CD8-positive, alpha-beta memory T cell (primary cell): ENCODE results near the gene ZNF787. TPM values are rescaled to one million over a fixed set of nuclear protein-coding genes. Genes with fewer than 3 reads are reported as not detected.

ENCODE experiments used
- CTCF ChIA-PET: fragments of 350-600 bp; sonication (Branson Sonifier 250); formaldehyde crosslinking; loops from one replicate; lab custom pipeline; 2021; ENCODE audit warnings: antibody characterized with exemption; lab: Charles Lee
- POLR2A ChIA-PET: fragments of 350-600 bp; sonication (Branson Sonifier 250); formaldehyde crosslinking; loops from one replicate; lab custom pipeline; 2021; ENCODE audit warnings: antibody characterized with exemption; lab: Charles Lee
- DNase-seq, 5 donors: peaks; one replicate each; pipeline versions ENCODE4 v3.0.0 to v3.0.0-alpha.2; 2020 to 2022; ENCODE audit warnings: mixed read lengths in 1 of 5
- H3K27ac ChIP-seq: one replicate; pipeline ENCODE4 v1.7.0; 2013; ENCODE audit warnings: low read depth, mild to moderate bottlenecking, low read length, moderate library complexity
- H3K27me3 ChIP-seq: 2 replicates; pipeline ENCODE4 v1.7.0; 2013; ENCODE audit warnings: low read length, mild to moderate bottlenecking; ENCODE audit not compliant: insufficient read depth, poor library complexity, severe bottlenecking
- H3K36me3 ChIP-seq: 2 replicates; pipeline ENCODE4 v1.7.0; 2013; ENCODE audit warnings: mild to moderate bottlenecking, low read length, moderate library complexity; ENCODE audit not compliant: insufficient read depth
- H3K4me1 ChIP-seq: 2 replicates; pipeline ENCODE4 v1.7.0; 2013; ENCODE audit warnings: mild to moderate bottlenecking, low read length, moderate library complexity; ENCODE audit not compliant: insufficient read depth
- H3K4me3 ChIP-seq: 2 replicates; pipeline ENCODE4 v1.7.0; 2013; ENCODE audit warnings: mild to moderate bottlenecking, low read length
- H3K9me3 ChIP-seq: 2 replicates; pipeline ENCODE4 v1.7.0; 2013; ENCODE audit warnings: mild to moderate bottlenecking, low read length
- H3K27ac Mint-ChIP-seq, 8 donors: one replicate each; pipeline ENCODE4 v1.8.0; 2020 to 2021; ENCODE audit warnings: mixed read lengths in 8 of 8, mild to moderate bottlenecking in 6 of 8, inconsistent platforms in 3 of 8, moderate library complexity in 3 of 8
- H3K27me3 Mint-ChIP-seq, 2 donors: one replicate each; pipeline ENCODE4 v1.8.0; 2020 to 2021; ENCODE audit warnings: mixed read lengths in 2 of 2, mild to moderate bottlenecking in 1 of 2, moderate library complexity in 1 of 2
- H3K36me3 Mint-ChIP-seq, 3 donors: one replicate each; pipeline ENCODE4 v1.8.0; 2020 to 2021; ENCODE audit warnings: mixed read lengths in 3 of 3, inconsistent platforms in 1 of 3, mild to moderate bottlenecking in 1 of 3
- H3K4me1 Mint-ChIP-seq, 3 donors: one replicate each; pipeline ENCODE4 v1.8.0; 2020 to 2021; ENCODE audit warnings: mixed read lengths in 3 of 3, inconsistent platforms in 1 of 3, mild to moderate bottlenecking in 1 of 3
- H3K4me3 Mint-ChIP-seq, 7 donors: one replicate each; pipeline ENCODE4 v1.8.0; 2020 to 2021; ENCODE audit warnings: mixed read lengths in 7 of 7, mild to moderate bottlenecking in 6 of 7, moderate library complexity in 4 of 7, inconsistent platforms in 2 of 7
- H3K9me3 Mint-ChIP-seq, 5 donors: one replicate each; pipeline ENCODE4 v1.8.0; 2020 to 2022; ENCODE audit warnings: mixed read lengths in 5 of 5, mild to moderate bottlenecking in 3 of 5, moderate library complexity in 2 of 5, inconsistent platforms in 1 of 5
- polyA plus RNA-seq: library from polyadenylated mRNA; unstranded; fragments of 300-500 nt; fragmentation: Illumina TruSeq; gene quantifications from one replicate; pipeline ENCODE4 v1.2.3, GENCODE V29; 2021
- total RNA-seq, 2 experiments: library from RNA; stranded (reverse); gene quantifications; one replicate each; pipeline ENCODE4 v1.2.3, GENCODE V29; 2021

The ZNF787 gene
- total and polyA plus RNA-seq, 3 experiments from 2014 or later = 2.8 to 38.7 (median 34.7) TPM

DNA sequence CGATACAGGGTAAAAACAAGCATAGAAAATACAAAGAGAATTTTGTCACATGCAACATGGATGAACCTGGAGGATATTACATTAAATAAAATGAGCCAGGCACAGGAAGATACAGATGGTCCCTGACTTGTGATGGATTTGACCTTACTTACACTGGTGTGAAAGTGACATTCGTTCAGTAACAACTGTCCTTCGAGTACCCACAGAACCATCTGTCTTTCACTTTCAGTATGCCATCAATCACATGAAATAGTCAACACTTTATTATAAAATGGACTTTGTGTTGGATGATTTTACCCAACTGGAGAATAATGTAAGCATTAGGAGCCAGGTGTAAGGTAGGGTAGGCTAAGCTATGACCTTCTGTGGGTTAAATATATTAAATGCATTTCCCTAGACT lies 51.5 kb downstream of the ZNF787 start:
- Histone ChIP-seq H3K9me3 (no peaks in the 10 kb centered on the region), H3K4me1 (peaks cover 10% of the 10 kb centered on the region), H3K4me3 (no peak overlapping the region), H3K27ac (no peak overlapping the region), H3K36me3 (no peaks in the 10 kb centered on the region), H3K27me3 (no peaks in the 10 kb centered on the region)
- Mint-ChIP-seq H3K27ac (no peak overlapping the region), H3K36me3 (no peaks in the 10 kb centered on the region), H3K27me3 (peaks cover 10% of the 10 kb centered on the region in 2 donors), H3K9me3 (no peaks in the 10 kb centered on the region), H3K4me3 (no peak overlapping the region), H3K4me1 (peaks cover 11 to 14% (median 14%) of the 10 kb centered on the region in 3 donors)
- CTCF ChIA-PET = no interaction called here
- no peak for DNase-seq
- POLR2A ChIA-PET = no interaction called here

DNA sequence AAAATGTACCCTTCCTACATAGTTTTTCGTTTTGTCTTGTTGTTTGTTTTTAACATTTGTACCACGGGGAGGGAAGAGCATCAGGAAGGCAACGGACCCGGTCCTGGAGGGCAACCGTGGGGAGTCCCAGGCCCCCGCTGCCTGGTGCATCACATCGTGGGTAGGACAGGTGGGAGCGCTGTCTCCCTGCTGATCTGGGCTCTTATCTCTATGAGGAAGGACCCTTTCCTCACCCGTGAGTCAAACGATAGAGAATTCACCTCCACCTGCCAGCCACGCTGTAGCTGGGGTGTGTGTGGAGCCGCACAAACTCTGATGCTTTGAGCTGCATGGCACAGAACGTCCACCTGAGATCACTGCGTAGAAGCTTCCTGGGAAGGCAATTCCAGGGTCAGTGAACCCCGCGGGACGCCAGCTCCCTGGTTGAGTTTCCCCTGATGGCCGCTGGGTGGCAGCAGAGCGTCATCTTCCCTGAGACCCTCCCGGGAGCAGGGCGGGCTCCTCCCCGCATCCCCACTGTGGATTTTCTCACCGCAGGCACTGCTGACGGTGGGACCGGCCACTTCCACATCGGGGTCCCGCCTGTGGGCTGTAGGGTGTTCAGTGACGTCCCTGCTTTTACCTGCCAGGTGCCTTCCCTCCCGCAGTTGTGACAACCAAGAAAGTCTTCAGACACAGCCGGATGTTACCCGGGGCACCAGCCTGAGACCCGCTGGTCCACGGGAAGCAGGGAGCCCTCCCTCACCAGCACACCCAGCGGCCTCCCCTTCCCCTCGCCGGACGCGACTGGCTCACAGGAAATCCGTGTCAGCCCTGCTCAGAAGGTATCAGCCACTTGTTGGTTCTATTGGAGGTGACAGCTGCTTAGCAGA lies 54.7 kb downstream of the ZNF787 start:
- Mint-ChIP-seq H3K36me3 (no peaks in the 10 kb centered on the region), H3K27ac (peak overlapping the region in 2 of 8 donors; percentile 38 to 64), H3K4me3 (peak overlapping the region; percentile 46 to 84 (median 67)), H3K9me3 (no peaks in the 10 kb centered on the region), H3K4me1 (peaks cover 11 to 14% (median 14%) of the 10 kb centered on the region in 3 donors), H3K27me3 (peaks cover 18 to 37% of the 10 kb centered on the region in 2 donors)
- peaks cover 10% of the 10 kb centered on the region for H3K4me1 ChIP-seq
- H3K27ac ChIP-seq = no peak overlapping the region
- H3K27me3 ChIP-seq = no peaks in the 10 kb centered on the region
- H3K4me3 ChIP-seq = peak overlapping the region; percentile 28
- H3K9me3 ChIP-seq = no peaks in the 10 kb centered on the region
- ChIA-PET CTCF (interaction anchor here (0.7 to 2.2 kb wide), 16 partner anchors 10 to 282 kb away, joined by 3 to 12 read pairs (median 4); partner anchors contain the start of gene ZSCAN5A), POLR2A (no interaction called here)
- H3K36me3 ChIP-seq = no peaks in the 10 kb centered on the region
- peak; percentile 50 to 72 (median 54) for DNase-seq

DNA sequence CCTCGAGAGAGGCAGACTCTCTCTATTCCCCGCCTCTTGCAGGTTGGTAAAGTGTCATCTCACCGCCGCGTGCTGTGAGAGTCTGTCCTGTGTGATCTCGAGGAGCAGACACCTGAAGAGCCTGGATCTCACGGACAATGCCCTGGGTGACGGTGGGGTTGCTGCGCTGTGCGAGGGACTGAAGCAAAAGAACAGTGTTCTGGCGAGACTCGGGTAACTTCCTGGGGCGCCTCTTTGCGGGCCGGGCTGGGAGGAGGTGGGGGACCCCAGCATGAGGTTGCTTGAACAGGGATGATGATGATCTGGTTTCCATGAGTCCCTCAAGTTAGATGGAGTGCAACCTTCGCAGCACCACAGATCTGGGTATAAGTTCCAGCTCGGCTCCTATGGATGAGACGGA lies 67.5 kb downstream of the ZNF787 start:
- CTCF ChIA-PET = no interaction called here
- H3K27me3 ChIP-seq = peaks cover 7% of the 10 kb centered on the region
- H3K9me3 Mint-ChIP-seq = peaks cover 0 to 8% (median 5%) of the 10 kb centered on the region in 5 donors

More for the DNA sequence above, 67.5 kb downstream of the ZNF787 start:
- Histone ChIP-seq H3K4me3 (no peak overlapping the region), H3K36me3 (no peaks in the 10 kb centered on the region), H3K27ac (no peak overlapping the region), H3K4me1 (no peaks in the 10 kb centered on the region), H3K9me3 (no peaks in the 10 kb centered on the region)
- POLR2A ChIA-PET = no interaction called here
- no peak overlapping the region for H3K4me3 Mint-ChIP-seq
- no peaks in the 10 kb centered on the region for H3K4me1 Mint-ChIP-seq
- H3K36me3 Mint-ChIP-seq = peaks cover 0 to 3% (median 0%) of the 10 kb centered on the region in 3 donors
- H3K27ac Mint-ChIP-seq = no peak overlapping the region
- no peak for DNase-seq
- peaks cover 8 to 23% of the 10 kb centered on the region in 2 donors for H3K27me3 Mint-ChIP-seq

Other genes with a start within 250 kb of the ZNF787 start
- gene NLRP13, start 189.0 kb downstream of the ZNF787 start, total RNA-seq = not detected
- not detected for gene NLRP13, start 189.0 kb downstream of the ZNF787 start, polyA plus RNA-seq
- not detected for gene NLRP8, start 173.5 kb downstream of the ZNF787 start, total RNA-seq
- not detected for gene NLRP8, start 173.5 kb downstream of the ZNF787 start, polyA plus RNA-seq
- not detected for gene NLRP5, start 134.5 kb downstream of the ZNF787 start, total RNA-seq
- not detected for gene NLRP5, start 134.5 kb downstream of the ZNF787 start, polyA plus RNA-seq
- gene ZNF444, start 20.0 kb upstream of the ZNF787 start, total RNA-seq = 10 to 100 TPM; 24.9 to 26.7 TPM
- 19.7 TPM for gene ZNF444, start 20.0 kb upstream of the ZNF787 start, polyA plus RNA-seq
- gene GALP, start 54.7 kb upstream of the ZNF787 start, total RNA-seq = not detected
- gene GALP, start 54.7 kb upstream of the ZNF787 start, polyA plus RNA-seq = not detected
- gene ZSCAN5B, start 76.5 kb upstream of the ZNF787 start, total RNA-seq = not detected
- gene ZSCAN5B, start 76.5 kb upstream of the ZNF787 start, polyA plus RNA-seq = not detected
- not detected for gene ZSCAN5C, start 81.0 kb upstream of the ZNF787 start, total RNA-seq
- not detected for gene ZSCAN5C, start 81.0 kb upstream of the ZNF787 start, polyA plus RNA-seq
- under 1 TPM; 0.59 to 0.64 TPM for gene EDDM13, start 151.5 kb upstream of the ZNF787 start, total RNA-seq
- gene EDDM13, start 151.5 kb upstream of the ZNF787 start, polyA plus RNA-seq = 1.8 TPM
- 10 to 100 TPM; 11.2 to 11.6 TPM for gene ZSCAN5A, start 193.5 kb upstream of the ZNF787 start, total RNA-seq
- gene ZSCAN5A, start 193.5 kb upstream of the ZNF787 start, polyA plus RNA-seq = 10.4 TPM